Activated naive CD8-positive, alpha-beta T cell treated with anti-CD3 and anti-CD28 coated beads, Interleukin-2, amount 10 ng/mL, durations not matched to agents 7 days and 5 days (primary cell): Measurements from ENCODE around the gene EEF1AKMT1. TPM values are rescaled to one million over a fixed set of nuclear protein-coding genes. Genes with fewer than 3 reads are reported as not detected.

ENCODE experiments used
- total RNA-seq, 2 experiments: library from RNA; stranded (reverse); gene quantifications; one replicate each; pipeline ENCODE4 v1.2.3, GENCODE V29; 2021

EEF1AKMT1 gene
- total RNA-seq, 2 experiments from 2014 or later, result 7.1 to 9.0 TPM

Other genes starting within 250 kb of the EEF1AKMT1 start
- gene CRYL1, start 248.1 kb downstream of the EEF1AKMT1 start, total RNA-seq, result 10 to 100 TPM; 14.9 to 16.5 TPM
- gene IFT88, start 206.8 kb downstream of the EEF1AKMT1 start, total RNA-seq, result 1 to 10 TPM; 6.6 to 7.7 TPM
- gene IL17D, start 70.3 kb downstream of the EEF1AKMT1 start, total RNA-seq, result not detected
- 10 to 100 TPM; 18.9 to 20.9 TPM for gene XPO4, start 128.8 kb upstream of the EEF1AKMT1 start, total RNA-seq